ENCODE measurements around the gene UBXN11.
"Not testable (repeated sequence)": the region's sequence is repeated elsewhere in the genome, so short reads cannot be mapped to it uniquely, and the experiment has no call there.

Gene UBXN11

GRCh38 chr1:26336477-26337205, 30.2 kb upstream of the UBXN11 start:
- DNase-seq = peak in 6 of 56 donors; percentile 1 to 46 (median 8)

GRCh38 chr1:26335774-26336476, 29.5 kb upstream of the UBXN11 start:
- DNase-seq = no peak

GRCh38 chr1:26333312-26333711, 26.9 kb upstream of the UBXN11 start:
- not testable (repeated sequence) for DNase-seq

DNA sequence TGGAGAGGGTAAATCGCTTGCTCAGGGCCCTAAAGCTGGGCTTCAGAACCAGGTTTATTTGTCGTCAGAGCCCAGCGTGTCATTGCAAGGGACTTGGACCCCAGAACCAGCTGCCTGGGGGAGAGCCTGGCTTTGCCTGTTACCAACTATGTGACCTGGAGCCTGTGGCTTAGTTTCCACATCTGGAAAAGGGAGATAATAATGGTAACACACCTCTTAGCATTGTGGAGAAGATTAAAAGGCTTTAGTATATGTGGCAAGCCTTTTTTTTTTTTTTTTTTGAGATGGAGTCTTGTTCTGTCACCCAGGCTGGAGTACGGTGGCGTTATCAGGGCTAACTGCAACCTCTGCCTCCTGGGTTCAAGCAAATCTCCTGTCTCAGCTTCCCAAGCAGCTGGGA, 23.8 kb upstream of the UBXN11 start:
- no peak for DNase-seq

- not testable (repeated sequence) for DNase-seq
These were observed 22.9 kb upstream of the UBXN11 start for GRCh38 chr1:26329380-26329779.

GRCh38 chr1:26328597-26328996, 22.2 kb upstream of the UBXN11 start:
- no peak for DNase-seq

GRCh38 chr1:26327956-26328362, 21.5 kb upstream of the UBXN11 start:
- no peak for DNase-seq

GRCh38 chr1:26324550-26324949, 18.1 kb upstream of the UBXN11 start:
- no peak for DNase-seq

DNA sequence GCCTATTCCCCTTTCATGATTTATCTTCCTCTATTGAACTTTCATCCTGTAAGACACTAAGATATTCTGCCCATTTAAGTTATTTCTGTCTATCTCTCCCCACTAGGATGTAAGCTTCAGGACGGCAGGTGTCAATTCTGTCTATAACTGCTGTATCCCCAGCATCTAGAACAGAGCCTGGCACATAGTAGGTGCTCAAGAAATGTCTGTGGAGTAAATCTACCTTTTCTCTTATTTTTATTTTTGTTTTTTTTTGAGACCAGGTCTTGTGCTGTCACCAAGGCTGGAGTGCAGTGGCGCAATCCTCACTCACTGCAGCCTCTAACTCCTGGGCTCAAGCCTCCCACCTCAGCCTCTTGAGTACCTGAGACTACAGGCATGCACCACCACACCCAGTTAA, 16.9 kb upstream of the UBXN11 start:
- no peak for DNase-seq

DNA sequence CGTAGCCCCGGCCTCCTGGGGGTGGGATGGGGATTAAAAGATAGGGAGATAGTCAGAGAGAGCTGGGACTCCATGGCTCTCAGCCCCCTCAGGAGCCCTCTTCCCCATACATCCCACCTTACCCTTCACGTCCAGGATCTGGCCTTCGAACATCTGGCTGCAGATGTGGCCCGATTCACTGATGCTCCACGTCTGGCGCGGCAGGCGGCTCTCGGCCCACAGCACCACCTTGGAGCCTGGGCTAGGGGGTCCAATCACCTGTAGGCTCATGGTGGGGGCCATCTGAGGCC, 15.6 kb upstream of the UBXN11 start:
- no peak for DNase-seq

DNA sequence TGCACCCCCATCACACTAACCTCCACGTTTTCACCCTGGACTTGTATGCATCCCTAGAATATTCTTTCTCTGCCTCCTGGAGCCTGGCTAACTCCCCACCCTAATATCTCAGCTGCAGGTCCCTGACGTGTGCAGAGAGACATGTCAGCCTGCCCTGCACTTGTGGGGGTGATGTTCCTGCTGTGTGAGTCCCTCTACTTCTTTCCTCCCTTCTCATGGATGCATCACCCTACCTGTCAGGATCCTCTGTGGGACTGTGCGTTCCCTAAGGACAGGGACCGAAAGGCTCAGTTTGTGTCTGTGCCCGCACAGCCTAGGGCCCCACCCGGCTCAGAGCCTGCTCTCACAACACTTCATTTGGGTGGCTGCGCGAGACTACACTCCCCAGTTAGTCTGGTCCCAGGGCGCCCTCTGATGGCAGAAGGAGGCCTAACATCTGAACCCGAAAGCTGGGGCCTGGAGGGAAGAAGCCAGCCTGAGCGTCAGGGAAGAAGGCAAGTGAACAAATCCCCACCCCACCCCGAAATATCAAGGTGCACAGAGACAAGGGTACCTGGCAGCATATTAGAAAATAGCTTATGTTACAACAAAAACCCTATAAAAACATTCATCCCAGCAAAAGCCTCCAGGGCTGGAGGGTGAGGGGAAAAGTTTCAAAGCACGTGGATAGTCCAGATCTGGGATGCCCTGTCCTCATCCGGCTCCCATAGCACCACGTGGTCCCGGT, 15.0 kb upstream of the UBXN11 start:
- DNase-seq = peak; percentile 11 to 94 (median 77)

DNA sequence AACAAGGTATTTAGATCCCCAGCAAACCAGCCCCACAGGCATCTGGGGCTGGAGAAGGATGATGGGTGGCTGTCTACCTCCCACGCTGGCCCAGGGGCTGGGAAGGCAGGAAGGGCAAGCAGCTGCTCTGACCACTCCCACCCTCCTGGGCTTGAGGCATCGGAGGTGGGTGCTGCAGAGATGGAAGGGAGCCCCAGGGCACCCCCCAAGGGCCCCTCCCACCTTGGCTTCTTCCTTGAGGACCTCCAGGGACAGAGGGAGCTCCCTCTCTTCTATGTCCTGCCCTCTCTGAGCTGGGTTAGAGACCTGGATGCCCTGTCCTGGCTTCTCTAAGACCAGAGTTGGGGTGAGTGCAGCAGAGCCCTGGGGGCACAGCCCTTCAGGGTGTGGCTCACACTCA, 14.5 kb upstream of the UBXN11 start:
- DNase-seq = no peak

GRCh38 chr1:26318338-26319064, 12.1 kb upstream of the UBXN11 start:
- DNase-seq = peak in 7 of 56 donors; percentile 4 to 24 (median 7)

DNA sequence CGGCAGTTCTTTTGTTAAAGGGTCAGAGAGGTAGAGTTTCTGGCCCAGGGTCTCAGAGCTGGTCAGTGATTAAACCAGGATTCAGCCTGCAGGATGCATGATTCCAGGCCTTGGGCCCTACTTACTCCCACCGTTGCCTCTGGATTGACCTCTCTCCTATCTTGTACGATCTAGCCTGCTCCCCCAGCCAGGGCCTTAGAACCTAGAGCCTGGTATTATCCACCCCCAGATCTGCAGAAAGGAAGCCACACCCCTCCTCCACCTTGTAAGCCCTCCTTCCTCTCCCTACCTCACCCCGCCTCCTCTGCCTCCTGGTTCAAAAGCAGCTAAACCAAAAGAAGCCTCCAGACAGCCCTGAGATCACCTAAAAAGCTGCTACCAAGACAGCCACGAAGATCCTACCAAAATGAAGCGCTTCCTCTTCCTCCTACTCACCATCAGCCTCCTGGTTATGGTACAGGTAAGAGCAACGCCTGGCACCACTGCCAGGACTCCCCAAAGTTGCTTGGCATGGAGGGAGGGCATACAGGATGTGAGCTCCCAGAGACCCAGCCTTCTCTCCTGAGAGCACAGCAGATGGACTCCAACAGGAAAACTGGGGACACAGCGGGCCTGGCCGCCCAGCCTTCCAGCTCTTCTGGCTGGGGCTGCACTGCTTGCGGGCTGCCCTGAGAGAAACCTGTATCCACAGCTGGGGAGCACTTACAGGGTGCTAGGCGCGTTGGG, 11.3 kb upstream of the UBXN11 start, which contains the start of gene CD52:
CD52 (plus strand) TSS at position 347 of the 726 bp plus-strand sequence; CDS start at position 407, 60 bp downstream.
- DNase-seq = no peak

- DNase-seq = no peak
These were observed 10.7 kb upstream of the UBXN11 start for GRCh38 chr1:26317146-26317545.

DNA sequence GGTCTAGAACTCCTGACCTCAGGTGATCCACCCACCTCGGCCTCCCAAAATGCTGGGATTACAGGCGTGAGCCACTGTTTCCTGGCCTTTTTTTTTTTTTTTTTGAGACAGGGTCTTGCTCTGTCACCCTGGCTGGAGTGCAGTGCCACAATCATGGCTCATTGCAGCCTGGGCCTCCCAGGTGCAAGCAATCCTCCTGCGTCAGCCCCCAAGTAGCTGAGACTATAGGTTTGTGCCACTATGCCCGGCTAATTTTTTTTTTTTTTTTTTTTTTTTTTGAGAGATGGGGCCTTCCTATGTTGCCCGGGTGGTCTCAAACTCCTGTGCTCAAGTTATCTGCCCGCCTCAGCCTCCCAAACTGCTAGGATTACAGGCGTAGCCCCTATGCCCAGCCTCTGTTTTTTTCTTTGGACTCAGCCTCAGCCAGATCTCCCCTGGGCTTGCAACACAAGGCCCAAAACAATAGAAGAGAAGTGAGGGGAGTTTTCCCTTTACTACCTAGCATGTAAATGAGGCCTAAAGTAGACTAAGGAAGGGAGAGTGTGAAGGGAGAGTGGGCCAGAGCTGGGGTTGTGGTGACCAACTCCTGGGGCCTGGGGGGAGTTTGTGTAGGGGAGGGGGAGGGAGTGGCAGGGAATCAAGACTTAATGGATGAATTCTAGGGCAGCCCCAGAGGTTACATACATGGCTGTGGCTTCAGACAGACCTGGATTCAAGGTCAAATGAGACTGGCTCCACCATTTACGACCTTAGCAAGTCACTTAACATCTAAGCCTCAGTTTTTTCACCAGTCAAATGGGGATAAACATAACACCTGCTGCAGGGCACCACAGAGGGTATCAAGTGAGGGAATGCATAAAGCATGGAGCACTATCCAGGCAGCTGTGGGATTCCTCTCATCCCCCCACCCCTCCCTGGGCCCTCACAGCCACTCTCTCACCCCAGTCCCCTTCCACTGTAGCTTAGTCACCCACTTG, 9.7 kb upstream of the UBXN11 start:
- DNase-seq = no peak

- no peak for DNase-seq
These were observed 8.1 kb upstream of the UBXN11 start for GRCh38 chr1:26314501-26314900.

DNA sequence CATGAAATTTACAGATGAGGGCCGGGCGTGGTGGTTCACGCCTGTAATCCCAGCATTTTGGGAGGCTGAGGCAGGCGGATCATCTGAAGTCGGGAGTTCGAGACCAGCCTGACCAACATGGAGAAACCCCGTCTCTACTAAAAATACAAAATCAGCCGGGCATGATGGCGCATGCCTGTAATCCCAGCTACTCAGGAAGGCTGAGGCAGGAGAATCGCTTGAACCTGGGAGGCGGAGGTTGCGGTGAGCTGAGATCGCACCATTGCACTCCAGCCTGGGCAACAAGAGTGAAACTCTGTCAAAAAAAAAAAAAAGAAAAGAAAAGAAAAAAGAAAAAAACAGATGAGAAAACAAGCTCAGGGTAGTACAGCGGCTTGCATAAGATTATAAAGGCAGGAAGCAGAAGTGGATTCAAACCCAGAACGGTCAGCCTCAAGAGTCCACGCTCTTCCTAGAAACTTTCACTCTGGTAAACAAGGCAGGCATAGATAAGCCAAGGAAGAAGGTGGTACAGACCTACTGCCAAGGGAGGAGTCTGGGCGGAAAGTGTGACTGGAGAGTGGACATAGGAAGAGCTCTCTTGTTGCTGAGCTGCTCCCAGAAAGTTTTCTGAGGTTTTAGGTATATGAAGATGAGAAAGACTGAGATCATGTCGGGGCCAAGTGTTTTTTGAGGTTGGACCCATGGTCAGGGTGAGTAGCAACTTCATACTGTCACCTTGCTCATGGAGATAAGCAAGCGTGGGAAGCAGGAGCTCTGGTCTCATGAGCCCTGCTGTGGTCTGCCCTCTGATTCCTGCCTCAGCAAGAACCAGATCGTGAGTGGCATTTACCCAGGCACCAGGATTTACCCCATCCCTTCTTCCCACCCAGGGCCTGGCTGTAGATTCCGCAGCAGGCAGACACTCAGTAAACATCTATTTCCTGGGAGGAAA, 1.8 kb upstream of the UBXN11 start:
- not testable (repeated sequence) for DNase-seq

DNA sequence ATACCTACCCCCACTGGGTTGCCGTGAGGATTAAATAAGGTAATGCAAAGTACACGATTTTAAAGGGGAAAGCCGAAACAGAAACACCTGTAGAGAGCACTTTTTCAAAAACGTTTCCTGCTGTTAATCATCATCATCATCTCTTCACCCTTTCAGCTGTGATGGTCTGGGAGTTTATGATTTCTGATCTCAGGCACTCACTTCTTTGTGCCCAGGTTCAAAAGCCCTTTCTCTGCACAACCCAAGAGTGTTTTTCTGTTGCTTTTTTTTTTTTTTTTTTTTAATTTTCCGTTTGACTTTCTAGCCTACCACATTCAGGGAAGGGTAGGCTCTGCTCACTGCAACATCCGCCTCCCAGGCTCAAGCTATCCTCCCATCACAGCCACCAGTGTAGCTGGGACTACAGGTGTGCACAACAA, 936 bp upstream of the UBXN11 start:
- DNase-seq = no peak

Measured in amygdala (tissue), 56 donors.